NCI-H2171 (cell line): ENCODE results near the gene PPTC7.
"Not testable (repeated sequence)": the region's sequence is repeated elsewhere in the genome, so short reads cannot be mapped to it uniquely, and the experiment has no call there.

Experiments
- DNase-seq: peaks from one replicate; lab custom pipeline; 2025; lab: John Stamatoyannopoulos, UW

PPTC7 gene

DNA sequence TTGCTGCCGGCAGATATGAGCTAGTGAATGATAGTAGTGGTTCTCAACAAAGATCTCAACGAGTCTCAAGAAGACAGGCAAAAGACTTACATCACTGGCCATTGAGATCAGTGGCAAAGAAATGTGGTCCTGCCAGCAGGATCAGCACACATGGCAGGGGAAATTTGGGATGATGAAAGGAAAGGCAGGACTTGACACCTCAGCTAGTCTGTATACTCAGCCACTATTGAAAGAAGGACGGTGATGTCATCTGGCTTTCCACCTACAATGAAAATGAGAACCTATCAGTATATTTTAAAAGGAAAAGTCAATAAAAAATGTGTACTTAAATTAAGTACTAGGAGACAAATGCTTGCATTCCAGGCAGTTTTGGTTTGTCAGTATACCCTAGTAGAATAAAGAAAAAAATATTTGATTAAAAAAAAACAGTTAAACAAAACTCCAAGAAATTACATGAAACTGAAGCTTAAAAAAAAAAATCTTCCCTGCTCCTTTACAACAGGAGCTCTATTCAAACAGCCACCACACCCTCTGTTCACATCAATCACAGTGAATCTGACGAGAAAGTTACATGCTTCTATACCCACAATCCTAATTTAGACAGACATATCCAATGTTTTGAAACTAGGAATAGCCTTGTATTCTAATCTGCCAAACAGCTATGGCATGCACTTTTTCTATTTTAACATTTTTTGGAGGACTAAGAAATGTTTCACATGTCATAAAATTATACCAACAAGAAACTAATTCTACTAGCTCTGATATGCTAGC is 46.1 kb downstream of the PPTC7 start:
- no peak for DNase-seq

DNA sequence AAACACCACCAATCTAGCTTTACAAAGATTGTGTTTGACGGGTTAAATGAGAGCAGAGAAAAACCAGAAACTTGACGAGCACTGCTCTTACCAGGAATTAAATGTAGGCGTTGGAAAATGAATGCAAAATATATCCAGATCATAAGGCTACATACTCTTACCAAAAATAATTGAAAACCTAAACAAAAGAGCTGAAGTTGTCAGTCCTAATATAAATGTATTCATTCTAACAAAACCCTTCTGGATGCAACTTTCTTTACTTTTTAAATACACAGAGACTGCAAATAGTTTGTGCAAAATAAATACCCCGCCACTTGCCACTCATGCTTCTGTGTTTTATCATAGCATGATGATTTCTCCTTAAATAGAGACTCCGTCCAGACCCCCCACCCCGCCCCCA is 48.3 kb downstream of the PPTC7 start:
- no peak for DNase-seq

DNA sequence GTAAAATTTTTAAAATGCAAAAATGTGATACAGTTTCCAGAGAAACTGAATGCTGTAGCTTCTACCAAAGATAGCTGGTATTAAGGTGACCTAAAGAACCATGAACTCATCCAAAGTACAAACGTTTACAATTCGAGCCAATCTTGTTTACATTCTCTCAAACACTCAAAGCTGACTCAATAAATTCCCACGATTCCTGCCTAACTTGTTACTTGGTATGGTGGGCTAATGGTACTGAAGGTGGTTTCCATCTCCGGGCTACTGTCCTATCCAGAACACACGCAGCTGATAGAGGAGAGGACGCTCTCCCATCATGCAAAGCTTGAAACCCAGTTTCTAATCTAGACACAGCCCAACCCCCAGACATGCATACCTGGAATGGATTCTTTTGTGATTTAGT is 49.5 kb downstream of the PPTC7 start:
- no peak for DNase-seq

DNA sequence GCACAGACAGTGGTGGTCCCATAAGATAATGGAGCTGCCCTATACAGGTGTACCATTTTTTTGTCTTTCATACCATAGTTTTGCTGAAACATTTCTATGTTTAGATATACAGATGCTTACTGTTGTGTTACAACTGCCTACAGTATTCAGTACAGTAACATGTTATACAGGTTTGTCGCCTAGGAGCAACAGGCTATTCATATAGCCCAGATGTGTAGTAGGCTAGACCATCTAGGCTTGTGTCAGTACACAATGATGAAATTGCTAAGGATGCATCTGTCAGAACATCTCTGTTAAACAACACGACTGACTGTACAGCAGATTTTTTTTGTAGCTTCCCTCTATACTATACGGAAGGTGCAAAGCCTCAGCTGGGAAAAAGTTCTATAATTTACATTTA is 50.5 kb downstream of the PPTC7 start:
- no peak for DNase-seq

DNA sequence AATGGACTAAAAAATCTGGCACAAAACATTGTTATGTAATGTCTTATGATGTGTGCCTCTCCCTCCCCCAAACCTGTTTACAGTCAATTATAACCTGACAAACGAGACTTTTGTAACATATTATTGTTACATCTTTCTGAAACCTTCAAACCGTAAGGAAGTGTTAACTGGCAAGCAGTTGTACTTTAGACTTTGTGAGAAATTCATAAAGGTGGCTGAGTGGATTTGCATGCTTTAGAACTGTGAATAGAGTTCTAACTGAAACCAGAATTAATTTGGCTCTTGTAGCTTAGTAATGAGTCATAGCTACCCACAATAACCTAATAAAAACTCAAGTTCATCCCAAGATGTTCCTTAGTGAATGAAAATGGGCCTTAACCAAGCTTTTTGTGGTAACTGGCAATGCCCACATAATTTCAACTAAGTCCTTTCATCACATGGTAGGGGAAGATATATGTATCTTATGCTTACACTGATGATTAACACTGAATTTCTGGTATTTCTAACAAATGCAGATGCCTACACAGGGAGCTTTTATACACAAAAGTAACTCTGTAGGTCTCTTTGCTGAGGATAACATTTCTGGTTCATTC is 51.3 kb downstream of the PPTC7 start:
- DNase-seq = no peak

DNA sequence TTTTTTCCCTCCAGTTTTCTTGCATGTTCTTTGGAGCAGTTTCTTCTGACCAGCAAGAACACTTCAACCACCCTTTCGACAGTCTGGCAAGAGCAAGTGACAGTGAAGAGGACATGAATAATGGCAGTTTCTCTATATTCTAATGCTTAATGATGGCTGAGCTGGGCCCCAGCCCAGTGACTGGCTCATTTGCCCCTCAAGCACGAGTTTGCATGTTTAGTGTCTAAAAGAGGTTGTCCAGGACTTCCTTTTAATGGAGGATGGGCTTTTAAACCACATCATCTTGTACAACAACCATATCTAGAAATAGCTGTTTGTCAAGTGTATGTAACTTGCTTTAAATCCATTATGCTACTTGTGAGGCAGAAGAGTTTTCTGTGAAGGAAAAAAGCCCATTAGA is 52.6 kb downstream of the PPTC7 start:
- DNase-seq = no peak

DNA sequence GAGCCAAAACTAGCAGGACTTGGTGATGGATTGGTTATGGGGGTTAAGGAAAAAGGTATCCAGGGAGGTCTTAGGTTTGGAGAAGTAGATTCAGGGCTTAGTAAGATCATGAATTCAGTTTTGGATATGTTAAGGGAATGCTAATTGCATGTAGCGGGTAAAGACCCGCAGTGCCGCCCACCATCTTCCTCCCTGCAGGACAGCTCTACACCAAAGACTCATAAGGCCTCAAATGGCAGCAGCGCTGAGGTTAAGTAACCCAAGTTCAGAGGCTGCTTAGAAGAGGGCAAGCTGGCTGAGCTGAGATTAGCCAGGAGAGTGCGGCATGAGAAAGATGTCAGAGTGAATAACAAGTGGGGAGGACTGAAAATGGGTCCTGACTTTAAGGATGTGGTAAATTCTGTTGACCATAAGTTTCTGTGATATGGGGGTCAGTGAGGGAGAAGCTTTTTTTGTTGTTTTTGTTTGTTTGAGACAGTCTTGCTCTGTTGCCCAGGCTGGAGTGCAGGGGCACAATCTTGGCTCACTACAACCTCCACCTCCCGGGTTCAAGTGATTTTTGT is 54.8 kb downstream of the PPTC7 start:
- DNase-seq = no peak

DNA sequence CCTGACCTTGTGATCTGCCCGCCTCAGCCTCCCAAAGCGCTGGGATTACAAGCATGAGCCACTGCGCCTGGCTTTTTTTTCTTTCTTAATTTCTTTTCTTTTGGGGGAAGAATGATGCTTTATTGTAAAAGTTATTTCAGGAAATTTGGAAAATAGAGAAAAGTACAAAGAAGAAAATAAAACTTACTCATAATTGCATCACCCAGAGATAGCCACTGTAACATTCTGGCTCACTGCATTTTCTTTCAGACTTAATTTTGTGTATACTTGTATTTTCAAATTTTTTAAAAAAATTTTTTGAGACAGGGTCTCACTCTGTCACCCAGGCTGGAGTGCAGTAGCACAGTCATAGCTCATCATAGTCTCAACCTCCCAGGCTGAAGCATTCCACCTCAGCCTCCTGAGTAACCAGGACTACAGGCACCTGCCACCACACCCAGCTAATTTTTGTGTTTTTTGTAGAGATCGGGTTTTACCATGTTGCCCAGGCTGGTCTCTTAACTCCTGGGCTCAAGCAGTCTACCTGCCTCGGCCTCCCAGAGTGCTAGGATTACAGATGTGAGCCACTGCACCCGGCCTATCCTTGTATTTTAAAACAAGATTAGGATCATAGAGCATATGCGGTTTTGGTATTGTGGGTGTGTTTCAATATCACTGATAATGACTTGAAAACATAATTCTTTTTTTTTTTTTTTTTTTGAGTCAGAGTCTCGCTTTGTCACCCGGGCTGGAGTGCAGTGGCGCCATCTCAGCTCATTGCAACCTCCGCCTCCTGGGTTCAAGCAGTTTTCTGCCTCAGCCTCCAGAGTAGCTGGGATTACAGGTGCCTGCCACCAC is 62.0 kb downstream of the PPTC7 start:
- not testable (repeated sequence) for DNase-seq

DNA sequence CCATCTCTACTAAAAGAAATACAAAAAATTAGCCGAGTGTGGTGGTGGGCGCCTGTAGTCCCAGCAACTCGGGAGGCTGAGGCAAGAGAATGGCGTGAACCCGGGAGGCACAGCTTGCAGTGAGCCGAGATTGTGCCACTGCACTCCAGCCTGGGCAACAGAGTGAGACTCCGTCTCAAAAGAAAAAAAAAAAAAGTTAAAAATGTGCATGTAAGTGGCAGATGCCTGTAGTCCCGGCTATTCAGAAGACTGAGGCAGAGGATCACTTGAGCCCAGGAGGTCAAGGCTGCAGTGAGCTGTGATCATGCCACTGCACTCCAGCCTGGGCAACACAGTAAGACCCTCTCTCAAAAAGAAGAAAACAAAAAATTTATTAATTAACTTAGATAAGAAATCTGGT is 65.1 kb downstream of the PPTC7 start:
- not testable (repeated sequence) for DNase-seq

DNA sequence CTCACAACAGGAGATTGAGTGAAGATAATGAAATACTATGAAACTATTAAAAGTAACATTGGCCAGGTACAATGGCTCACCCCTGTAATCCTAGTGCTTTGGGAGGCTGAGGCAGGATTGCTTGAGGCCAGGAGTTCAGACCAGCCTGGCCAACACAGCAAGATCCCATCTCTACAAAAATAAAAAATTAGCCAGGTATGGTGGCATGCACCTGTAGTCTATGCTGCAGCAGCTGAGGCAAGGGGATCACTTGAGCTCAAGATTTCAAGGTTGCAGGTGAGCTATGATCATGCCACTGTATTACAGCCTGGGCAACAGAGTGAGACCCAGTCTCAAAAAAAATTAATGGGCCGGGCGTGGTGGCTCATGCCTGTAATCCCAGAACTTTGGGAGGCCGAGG is 66.1 kb downstream of the PPTC7 start:
- no peak for DNase-seq

DNA sequence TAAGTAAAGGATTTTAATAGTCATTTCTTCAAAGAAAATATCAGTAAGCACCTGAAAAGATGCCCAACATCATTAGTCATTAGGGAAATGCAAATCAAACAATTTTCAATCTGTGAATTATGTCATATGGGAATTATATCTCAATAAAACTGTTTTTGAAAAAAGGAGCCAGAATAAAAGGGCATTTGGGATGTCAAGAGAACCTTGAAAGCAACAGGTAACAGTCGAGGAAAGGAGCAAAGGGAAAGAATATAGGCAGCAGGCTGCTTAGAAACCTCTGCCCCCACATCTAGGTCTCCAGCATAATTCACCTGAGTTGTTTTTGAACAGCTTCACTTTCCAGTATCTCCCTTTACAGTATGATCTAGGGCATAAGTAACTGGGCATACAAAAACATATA is 68.8 kb downstream of the PPTC7 start:
- DNase-seq = no peak

DNA sequence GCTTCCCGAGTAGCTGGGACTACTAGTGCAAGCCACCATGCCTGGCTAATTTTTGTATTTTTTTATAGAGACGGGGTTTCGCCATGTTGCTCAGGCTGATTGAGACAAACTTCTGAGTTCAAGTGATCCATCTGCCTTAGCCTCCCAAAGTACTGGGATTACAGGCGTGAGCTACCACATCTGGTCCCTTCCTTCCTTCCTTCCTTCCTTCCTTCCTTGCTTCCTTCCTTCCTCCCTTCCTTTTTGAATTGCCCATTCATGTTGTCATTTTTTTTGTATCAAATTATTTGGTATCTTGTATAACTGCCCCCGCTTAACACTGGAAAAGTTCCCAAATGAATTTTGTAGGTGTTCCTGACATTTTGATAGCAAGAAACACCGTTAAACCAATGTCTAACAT is 69.3 kb downstream of the PPTC7 start:
- no peak for DNase-seq

DNA sequence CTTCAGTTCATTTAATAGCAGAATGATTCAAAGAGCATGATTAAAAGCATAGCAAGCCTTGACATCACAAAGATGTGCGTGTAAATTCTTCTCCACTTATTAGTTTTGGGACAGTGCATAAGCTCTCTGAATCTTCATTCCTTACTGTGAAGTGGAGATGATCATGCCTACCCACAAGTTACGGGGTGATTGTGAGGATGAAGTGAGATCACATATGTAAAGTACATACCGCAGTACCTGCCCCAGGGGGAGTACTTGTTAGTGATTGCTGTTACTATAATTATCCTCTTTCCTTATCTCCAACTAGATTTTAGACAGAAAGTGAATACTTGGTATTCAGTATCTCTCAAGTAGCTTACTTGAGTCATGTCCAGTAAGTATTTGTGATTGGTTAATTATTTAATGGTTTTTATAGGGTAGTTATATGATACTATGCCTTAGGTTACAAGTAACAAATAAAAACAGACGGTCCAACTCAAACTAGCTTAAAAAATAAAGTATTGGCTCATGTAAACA is 75.0 kb downstream of the PPTC7 start:
- DNase-seq = no peak

DNA sequence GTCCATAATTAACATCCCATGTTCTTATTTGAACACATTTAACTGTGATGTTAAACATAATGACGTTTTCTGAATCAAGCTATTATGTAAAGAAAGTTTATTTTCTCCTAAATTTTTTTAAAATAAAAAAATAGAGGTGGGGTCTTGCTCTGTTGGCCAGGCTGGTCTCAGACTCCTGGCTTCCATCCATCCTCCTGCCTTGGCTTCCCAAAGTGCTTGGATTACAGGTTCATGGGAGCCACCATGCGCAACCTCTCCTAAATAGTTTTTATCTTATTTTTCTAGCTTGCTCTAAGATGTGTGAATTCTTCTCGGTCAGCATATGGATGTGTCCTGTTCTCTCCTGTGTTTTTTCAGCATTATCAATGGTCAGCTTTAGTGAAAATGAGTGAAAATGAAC is 77.8 kb downstream of the PPTC7 start:
- no peak for DNase-seq

DNA sequence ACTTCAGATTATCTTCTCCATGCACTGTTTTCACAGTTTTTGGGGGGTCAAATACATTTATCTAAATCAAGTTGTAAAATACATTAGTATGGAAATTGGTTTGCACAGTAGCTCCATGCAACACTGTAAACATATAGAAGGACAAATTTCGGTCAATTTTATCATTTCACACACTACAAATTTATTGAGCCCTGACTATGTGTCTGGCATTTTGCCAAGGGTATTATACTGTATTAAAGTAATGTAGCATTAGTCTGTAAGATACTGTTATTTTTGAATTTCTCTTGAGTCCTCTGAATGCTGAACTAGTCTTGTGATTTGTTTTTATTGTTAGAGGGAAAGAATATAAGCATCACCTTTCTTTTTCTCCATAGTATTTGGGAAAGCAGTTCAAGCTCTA is 79.7 kb downstream of the PPTC7 start:
- no peak for DNase-seq

DNA sequence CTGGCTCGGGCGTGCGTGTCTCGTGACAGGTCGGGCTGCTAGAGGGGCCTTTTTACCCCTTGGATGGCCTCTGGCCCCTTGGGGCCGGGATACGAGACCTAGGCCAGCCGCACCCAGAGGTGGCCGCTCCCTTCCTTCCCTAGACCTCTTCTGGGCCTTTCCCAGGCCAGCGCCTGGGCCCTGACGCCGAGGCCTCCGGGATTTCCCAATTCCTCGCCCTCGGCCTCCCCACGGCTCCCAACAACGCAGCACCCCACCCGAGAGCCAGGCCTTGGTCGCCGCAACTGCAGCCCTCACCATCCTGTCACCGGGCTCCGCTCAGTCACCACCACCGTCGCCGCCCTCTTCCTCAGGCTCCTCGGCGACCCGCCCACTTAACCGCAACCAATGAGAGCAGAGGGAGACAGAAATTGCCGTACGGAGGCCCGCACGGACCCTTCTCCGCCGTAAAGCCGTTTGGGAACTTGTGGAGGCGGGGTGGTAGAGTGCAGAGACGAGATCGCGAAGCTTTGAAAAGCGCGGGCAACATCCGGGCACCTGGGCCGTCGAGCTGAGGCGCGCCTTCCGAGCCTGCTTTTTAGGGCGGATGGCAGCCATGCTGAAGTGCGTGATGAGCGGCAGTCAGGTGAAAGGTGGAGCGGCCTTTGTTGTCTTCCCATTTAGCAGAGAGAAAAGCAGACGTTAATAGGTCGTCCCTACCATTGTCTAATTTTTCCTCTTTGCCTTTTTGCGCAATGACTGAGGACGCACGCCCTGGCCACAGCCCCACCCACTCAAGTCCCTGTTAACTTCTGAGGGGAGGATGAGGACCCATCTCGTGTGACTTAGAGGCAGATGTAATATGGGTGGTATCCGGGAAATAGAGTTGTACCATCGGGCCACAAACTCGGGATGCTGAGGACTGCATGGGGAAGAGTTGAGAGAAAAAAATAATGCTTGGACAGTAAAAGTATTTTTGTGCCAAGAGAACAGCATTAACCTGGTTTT is 81.1 kb downstream of the PPTC7 start, which contains the start of the genes RAD9B and VPS29:
Gene RAD9B, plus strand, starts transcription at position 580 of the 987 bp plus-strand sequence. Its CDS starts 7 bp downstream, at position 587.
Gene VPS29, minus strand, starts transcription at position 360 of the 987 bp plus-strand sequence. Its CDS starts 60 bp downstream, at position 300.
- peak; percentile 97 for DNase-seq

DNA sequence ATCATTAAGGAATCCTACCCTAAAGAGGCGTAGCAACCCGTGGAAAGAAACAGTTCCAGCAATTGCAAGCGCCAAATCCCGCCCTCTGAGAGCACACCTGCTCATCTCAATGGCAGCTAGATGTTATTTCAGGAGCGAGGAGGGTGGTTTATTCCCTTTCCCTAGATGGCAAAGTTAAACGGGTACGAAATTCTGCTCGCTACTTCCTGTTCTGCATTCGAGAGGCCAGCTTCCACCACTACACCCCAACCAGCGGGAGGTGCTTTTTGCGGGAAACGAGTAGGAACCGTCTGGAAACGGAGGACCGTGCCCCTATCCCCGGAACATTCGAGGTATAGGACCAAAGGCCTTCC is 81.7 kb downstream of the PPTC7 start:
- peak; percentile 21 for DNase-seq

DNA sequence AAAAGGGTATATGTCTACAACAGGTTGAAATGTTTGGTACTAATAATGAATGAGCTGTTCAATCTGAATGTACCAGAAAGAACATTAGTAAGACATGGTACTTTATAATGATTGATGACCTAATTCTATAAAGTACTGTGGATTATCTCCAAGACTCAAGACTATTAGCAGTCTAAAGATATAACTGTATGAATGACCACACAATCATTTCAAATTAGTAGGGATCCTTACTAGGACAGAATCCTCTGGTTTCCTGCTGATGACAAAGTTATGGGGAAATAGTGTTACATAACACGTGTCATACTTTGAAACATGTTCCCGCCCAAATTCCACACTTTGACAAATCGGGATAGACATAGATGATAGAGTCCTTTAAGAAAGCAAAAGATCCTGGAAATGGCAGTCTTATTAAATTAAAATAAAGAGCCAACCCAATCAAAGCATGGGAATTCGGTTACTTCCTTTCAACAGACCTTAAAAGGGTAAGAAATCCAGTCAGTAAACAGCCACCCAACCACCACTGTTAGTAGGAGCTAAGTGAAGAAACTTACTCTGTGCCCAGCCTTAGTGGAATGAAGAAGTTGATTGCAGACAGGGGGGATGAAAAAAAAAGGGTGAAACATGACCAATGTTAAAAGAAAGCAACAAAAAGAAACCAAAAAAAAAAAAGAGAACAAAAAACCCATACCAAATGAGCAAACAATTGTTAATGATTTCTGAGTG is 84.0 kb downstream of the PPTC7 start:
- DNase-seq = no peak
